ENCODE results near the gene DNAH17.

The DNAH17 gene

DNA sequence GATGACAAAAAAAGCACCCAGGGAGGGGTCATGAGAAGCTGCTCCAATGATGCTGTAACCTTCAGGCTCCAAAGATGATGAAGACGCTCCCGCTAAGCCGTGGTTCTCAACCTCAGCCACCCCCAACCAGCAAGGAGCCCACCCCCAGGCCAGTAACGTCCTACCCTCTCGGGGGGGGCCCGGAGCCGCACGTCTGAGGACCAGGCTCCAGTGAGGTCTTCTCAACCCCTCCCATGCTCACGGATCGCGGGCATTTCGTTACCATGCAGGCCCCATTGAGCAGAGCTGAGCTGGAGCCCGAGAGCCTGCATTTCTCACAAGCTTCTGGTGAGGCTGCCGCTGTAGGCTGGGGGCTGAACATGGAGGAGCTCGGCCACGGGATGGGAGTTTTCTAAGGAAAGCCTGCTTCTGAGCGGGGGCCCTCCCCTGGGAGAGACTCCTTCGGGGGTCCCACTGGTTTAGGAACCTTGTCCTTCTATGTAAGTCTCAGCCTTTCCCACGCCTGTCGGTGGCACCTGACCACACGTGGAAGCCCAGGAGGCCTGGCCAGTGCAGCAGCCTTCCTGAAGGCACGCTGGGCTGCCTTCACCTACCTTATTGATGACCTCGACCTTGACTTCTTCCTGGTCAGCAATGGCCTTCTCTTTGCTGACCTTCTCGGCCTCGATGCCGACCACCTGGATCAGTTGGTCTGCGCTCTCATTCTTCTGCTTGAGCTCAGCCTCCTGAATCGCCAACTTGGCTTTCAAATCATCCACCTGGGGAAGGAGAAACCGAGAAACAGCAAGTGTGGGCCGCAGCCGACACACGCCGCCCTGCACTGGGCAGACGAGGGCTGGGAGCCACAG is 116.0 kb downstream of the DNAH17 start:
- H3K4me3 ChIP-seq (ENCODE audit: low read length in 2 of 2), result no peak overlapping the region

DNA sequence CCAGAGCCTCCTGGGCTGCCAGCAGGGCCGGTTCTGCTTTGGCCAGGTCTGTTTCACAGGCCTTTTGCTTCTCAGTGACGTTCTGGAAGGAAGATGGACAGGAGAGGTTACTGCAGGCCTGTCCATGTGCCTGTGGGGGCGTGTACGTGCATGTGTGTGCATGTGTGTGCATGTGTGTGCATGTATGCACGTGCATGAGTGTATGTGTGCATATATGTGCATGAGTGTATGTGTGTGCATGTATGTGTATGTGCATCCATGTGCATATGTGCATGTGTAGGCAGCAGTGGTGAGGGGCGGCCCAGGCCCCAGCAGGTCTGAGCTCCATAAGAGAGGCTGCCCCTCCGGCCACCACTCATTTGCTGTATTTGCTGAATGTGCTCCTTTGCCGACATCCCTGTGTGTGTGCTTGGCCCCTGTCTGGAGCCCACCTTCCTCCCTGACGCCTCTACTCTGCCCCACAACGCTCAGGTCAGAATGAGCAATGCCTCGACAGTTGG is 117.0 kb downstream of the DNAH17 start:
- Histone ChIP-seq H3K27ac (ENCODE audit: low read length) (no peak overlapping the region), H3K9ac (ENCODE audit: low read length in 2 of 2) (no peak overlapping the region), H3K27me3 (ENCODE audit: control insufficient read depth in 1 of 2, insufficient read depth in 2 of 2, low read length in 2 of 2) (no peaks in the 10 kb centered on the region), H3K4me3 (ENCODE audit: low read length in 2 of 2) (no peak overlapping the region), H3K9me3 (ENCODE audit: control insufficient read depth in 2 of 2, low read length in 2 of 2) (no peaks in the 10 kb centered on the region), H3K36me3 (ENCODE audit: control insufficient read depth in 2 of 2, insufficient read depth in 2 of 2, low read length in 2 of 2) (no peaks in the 10 kb centered on the region), H3K4me1 (ENCODE audit: control insufficient read depth, insufficient read depth, low read length) (no peaks in the 10 kb centered on the region)

More for the DNA sequence above, 116.0 kb downstream of the DNAH17 start:
- H3K9me3 ChIP-seq (ENCODE audit: control insufficient read depth in 2 of 2, low read length in 2 of 2), result no peaks in the 10 kb centered on the region
- no peaks in the 10 kb centered on the region for H3K36me3 ChIP-seq (ENCODE audit: control insufficient read depth in 2 of 2, insufficient read depth in 2 of 2, low read length in 2 of 2)
- H3K4me1 ChIP-seq (ENCODE audit: control insufficient read depth, insufficient read depth, low read length), result no peaks in the 10 kb centered on the region
- H3K27me3 ChIP-seq (ENCODE audit: control insufficient read depth in 1 of 2, insufficient read depth in 2 of 2, low read length in 2 of 2), result no peaks in the 10 kb centered on the region
- H3K27ac ChIP-seq (ENCODE audit: low read length), result no peak overlapping the region
- H3K9ac ChIP-seq (ENCODE audit: low read length in 2 of 2), result no peak overlapping the region

DNA sequence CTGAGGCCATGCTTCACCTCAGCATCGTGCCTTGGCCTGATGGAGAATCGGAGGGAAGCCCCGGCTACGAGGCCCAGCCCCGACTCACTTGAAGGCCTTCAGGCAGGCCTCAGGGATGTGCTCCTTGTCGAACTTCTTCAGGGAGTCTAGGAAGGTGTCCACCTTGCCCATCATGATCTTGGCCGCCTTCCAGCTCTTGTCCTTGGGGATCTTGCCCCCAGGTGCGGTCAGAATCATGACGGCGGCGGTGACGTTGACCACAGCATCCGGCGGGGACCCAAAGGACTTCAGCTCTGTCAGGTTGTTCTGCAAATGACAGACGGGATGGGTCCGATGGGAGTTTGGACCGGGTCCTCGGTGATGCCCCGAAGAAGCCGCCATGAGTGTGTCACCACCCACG is 117.5 kb downstream of the DNAH17 start:
- Histone ChIP-seq H3K4me3 (ENCODE audit: low read length in 2 of 2) (no peak overlapping the region), H3K27me3 (ENCODE audit: control insufficient read depth in 1 of 2, insufficient read depth in 2 of 2, low read length in 2 of 2) (no peaks in the 10 kb centered on the region), H3K27ac (ENCODE audit: low read length) (no peak overlapping the region), H3K9ac (ENCODE audit: low read length in 2 of 2) (no peak overlapping the region), H3K4me1 (ENCODE audit: control insufficient read depth, insufficient read depth, low read length) (no peaks in the 10 kb centered on the region), H3K36me3 (ENCODE audit: control insufficient read depth in 2 of 2, insufficient read depth in 2 of 2, low read length in 2 of 2) (no peaks in the 10 kb centered on the region), H3K9me3 (ENCODE audit: control insufficient read depth in 2 of 2, low read length in 2 of 2) (no peaks in the 10 kb centered on the region)

DNA sequence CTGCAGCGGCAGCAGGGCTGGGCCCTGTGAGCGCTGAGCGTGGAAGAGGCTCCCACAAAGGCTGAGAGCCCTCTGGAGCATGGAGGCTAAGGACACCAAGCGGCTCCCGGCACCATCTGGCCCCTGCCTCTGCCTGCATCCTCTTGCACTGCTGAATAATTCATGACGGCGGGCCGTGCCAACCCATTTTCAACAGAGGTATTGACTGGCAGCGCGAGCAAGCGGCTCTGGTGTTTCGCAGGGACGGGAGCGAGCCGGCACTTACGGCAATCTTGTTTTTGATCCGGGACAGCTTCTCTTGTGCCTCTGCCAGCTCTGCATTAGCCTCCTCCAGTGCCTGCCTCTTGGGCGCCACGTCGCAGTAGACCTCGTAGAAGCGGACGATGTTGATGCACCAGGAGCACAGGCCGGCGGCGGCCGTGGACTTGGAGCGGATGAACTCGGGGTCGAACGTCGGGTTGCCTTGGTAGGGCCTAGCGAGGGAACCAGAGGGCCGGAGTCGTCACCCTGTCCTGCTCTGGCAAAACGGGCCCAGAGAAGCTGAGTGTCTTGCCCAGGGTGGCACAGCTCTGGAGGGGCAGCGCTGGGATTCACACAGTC is 118.4 kb downstream of the DNAH17 start:
- Histone ChIP-seq H3K27me3 (ENCODE audit: control insufficient read depth in 1 of 2, insufficient read depth in 2 of 2, low read length in 2 of 2) (no peaks in the 10 kb centered on the region), H3K36me3 (ENCODE audit: control insufficient read depth in 2 of 2, insufficient read depth in 2 of 2, low read length in 2 of 2) (no peaks in the 10 kb centered on the region), H3K27ac (ENCODE audit: low read length) (no peak overlapping the region), H3K9me3 (ENCODE audit: control insufficient read depth in 2 of 2, low read length in 2 of 2) (no peaks in the 10 kb centered on the region), H3K9ac (ENCODE audit: low read length in 2 of 2) (no peak overlapping the region), H3K4me3 (ENCODE audit: low read length in 2 of 2) (no peak overlapping the region), H3K4me1 (ENCODE audit: control insufficient read depth, insufficient read depth, low read length) (no peaks in the 10 kb centered on the region)

DNA sequence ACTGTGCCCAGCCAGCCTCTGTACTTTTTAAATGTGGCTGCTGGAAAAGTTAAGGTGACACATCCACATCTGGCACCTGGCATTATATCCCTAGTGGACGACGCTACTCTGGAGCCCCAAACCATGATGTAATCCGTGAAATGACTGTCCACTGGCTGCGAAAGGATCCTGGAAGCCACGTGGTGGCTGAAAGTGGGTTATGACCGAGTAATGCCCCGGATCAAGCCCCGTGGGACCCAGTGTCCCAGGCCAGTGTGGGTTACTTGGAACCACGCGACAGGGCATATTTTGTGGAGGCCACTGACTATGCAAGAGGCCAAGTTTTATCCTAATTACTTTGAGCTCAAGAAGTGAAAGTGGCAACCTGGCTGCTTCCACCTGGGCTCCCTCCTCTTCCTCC is 119.1 kb downstream of the DNAH17 start:
- Histone ChIP-seq H3K27me3 (ENCODE audit: control insufficient read depth in 1 of 2, insufficient read depth in 2 of 2, low read length in 2 of 2) (no peaks in the 10 kb centered on the region), H3K4me1 (ENCODE audit: control insufficient read depth, insufficient read depth, low read length) (no peaks in the 10 kb centered on the region), H3K4me3 (ENCODE audit: low read length in 2 of 2) (no peak overlapping the region), H3K27ac (ENCODE audit: low read length) (no peak overlapping the region), H3K36me3 (ENCODE audit: control insufficient read depth in 2 of 2, insufficient read depth in 2 of 2, low read length in 2 of 2) (no peaks in the 10 kb centered on the region), H3K9ac (ENCODE audit: low read length in 2 of 2) (no peak overlapping the region), H3K9me3 (ENCODE audit: control insufficient read depth in 2 of 2, low read length in 2 of 2) (no peaks in the 10 kb centered on the region)

DNA sequence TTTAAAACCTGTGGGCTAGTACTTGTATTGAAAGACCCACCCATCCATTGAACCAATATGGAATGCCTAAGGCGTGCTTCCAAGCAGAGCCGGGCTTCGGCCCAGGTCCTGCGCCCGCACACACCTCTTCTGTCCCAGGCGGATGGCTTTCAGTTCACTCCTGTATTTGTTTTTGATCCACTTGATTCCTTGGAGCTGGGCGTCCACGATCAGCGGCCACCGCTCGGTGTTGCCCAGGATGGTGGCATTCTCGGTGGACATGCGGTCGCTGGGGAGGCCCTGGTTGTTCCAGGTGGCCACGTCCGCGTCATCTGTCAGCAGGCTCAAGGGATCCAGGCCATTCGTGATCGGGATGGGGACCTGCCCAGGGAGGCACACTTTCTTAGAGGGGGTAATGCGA is 122.8 kb downstream of the DNAH17 start:
- no peak overlapping the region for H3K27ac ChIP-seq (ENCODE audit: low read length)
- no peaks in the 10 kb centered on the region for H3K27me3 ChIP-seq (ENCODE audit: control insufficient read depth in 1 of 2, insufficient read depth in 2 of 2, low read length in 2 of 2)
- no peaks in the 10 kb centered on the region for H3K4me1 ChIP-seq (ENCODE audit: control insufficient read depth, insufficient read depth, low read length)
- H3K36me3 ChIP-seq (ENCODE audit: control insufficient read depth in 2 of 2, insufficient read depth in 2 of 2, low read length in 2 of 2), result no peaks in the 10 kb centered on the region
- H3K4me3 ChIP-seq (ENCODE audit: low read length in 2 of 2), result no peak overlapping the region
- H3K9me3 ChIP-seq (ENCODE audit: control insufficient read depth in 2 of 2, low read length in 2 of 2), result no peaks in the 10 kb centered on the region
- no peak overlapping the region for H3K9ac ChIP-seq (ENCODE audit: low read length in 2 of 2)

DNA sequence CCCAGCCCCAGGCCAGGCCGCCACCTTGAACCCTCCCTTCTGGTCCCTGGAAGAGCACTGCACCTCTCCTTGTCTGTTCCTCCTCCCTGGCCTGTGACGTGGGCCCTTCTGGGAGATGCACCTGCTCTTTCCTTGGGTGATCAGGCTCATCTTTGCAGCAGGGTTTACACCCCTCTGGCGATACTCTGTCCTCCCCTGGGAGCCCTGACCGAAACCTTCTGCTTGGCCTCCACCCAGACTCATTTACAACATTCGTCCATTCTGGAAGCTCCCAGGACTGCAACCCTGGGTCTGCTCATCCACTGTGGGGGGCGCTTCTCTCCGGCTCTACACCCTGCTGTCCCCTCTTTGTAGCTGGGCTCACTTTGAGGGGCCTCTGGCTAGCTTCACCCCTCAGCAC is 125.4 kb downstream of the DNAH17 start:
- H3K36me3 ChIP-seq (ENCODE audit: control insufficient read depth in 2 of 2, insufficient read depth in 2 of 2, low read length in 2 of 2), result no peaks in the 10 kb centered on the region
- H3K27me3 ChIP-seq (ENCODE audit: control insufficient read depth in 1 of 2, insufficient read depth in 2 of 2, low read length in 2 of 2), result no peaks in the 10 kb centered on the region
- H3K4me3 ChIP-seq (ENCODE audit: low read length in 2 of 2), result no peak overlapping the region
- H3K9ac ChIP-seq (ENCODE audit: low read length in 2 of 2), result no peak overlapping the region
- no peaks in the 10 kb centered on the region for H3K4me1 ChIP-seq (ENCODE audit: control insufficient read depth, insufficient read depth, low read length)
- no peaks in the 10 kb centered on the region for H3K9me3 ChIP-seq (ENCODE audit: control insufficient read depth in 2 of 2, low read length in 2 of 2)
- H3K27ac ChIP-seq (ENCODE audit: low read length), result no peak overlapping the region

GRCh38 chr17:78450696-78451345 is 126.4 kb downstream of the DNAH17 start:
- no peaks in the 10 kb centered on the region for H3K4me1 ChIP-seq (ENCODE audit: control insufficient read depth, insufficient read depth, low read length)
- no peak overlapping the region for H3K9ac ChIP-seq (ENCODE audit: low read length in 2 of 2)
- no peak overlapping the region for H3K27ac ChIP-seq (ENCODE audit: low read length)
- no peaks in the 10 kb centered on the region for H3K27me3 ChIP-seq (ENCODE audit: control insufficient read depth in 1 of 2, insufficient read depth in 2 of 2, low read length in 2 of 2)
- H3K36me3 ChIP-seq (ENCODE audit: control insufficient read depth in 2 of 2, insufficient read depth in 2 of 2, low read length in 2 of 2), result no peaks in the 10 kb centered on the region
- H3K9me3 ChIP-seq (ENCODE audit: control insufficient read depth in 2 of 2, low read length in 2 of 2), result no peaks in the 10 kb centered on the region
- no peak overlapping the region for H3K4me3 ChIP-seq (ENCODE audit: low read length in 2 of 2)

DNA sequence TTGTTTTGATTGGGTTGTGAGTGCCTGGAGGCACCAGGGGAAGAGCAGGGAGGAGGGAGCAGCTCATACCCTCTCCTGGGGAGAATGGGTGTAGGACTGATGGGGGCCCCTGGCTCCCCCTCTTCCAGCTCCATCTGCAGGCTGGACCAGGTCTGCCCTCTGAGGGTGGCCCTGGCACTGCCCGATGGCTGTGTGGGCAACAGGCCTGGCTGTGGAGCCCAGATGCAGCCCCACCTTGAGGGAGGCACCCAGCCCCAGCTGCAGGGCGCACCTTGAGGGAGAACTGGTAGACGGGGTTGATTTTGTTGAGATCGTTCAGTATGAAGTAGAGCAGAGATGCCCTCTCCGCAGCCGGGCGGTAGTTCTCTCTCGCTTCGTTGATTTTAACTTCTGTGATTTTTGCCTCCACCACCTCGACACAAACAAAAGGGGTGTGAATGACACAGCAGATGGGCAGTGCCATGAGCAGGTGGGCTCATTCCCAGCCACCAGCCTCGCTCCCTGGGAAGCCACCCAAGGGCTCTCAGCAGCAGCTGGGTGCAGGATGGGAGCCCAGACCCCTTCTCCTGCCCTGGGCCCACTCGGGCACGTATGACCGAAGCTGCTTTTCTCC is 127.1 kb downstream of the DNAH17 start:
- no peaks in the 10 kb centered on the region for H3K36me3 ChIP-seq (ENCODE audit: control insufficient read depth in 2 of 2, insufficient read depth in 2 of 2, low read length in 2 of 2)
- H3K4me1 ChIP-seq (ENCODE audit: control insufficient read depth, insufficient read depth, low read length), result no peaks in the 10 kb centered on the region
- H3K27me3 ChIP-seq (ENCODE audit: control insufficient read depth in 1 of 2, insufficient read depth in 2 of 2, low read length in 2 of 2), result peaks cover 0 to 3% of the 10 kb centered on the region in 2 donors
- H3K9ac ChIP-seq (ENCODE audit: low read length in 2 of 2), result no peak overlapping the region
- H3K27ac ChIP-seq (ENCODE audit: low read length), result no peak overlapping the region
- H3K9me3 ChIP-seq (ENCODE audit: control insufficient read depth in 2 of 2, low read length in 2 of 2), result no peaks in the 10 kb centered on the region
- H3K4me3 ChIP-seq (ENCODE audit: low read length in 2 of 2), result no peak overlapping the region

- no peaks in the 10 kb centered on the region for H3K36me3 ChIP-seq (ENCODE audit: control insufficient read depth in 2 of 2, insufficient read depth in 2 of 2, low read length in 2 of 2)
- H3K4me3 ChIP-seq (ENCODE audit: low read length in 2 of 2), result no peak overlapping the region
- no peak overlapping the region for H3K27ac ChIP-seq (ENCODE audit: low read length)
- no peak overlapping the region for H3K9ac ChIP-seq (ENCODE audit: low read length in 2 of 2)
- H3K4me1 ChIP-seq (ENCODE audit: control insufficient read depth, insufficient read depth, low read length), result no peaks in the 10 kb centered on the region
- no peaks in the 10 kb centered on the region for H3K9me3 ChIP-seq (ENCODE audit: control insufficient read depth in 2 of 2, low read length in 2 of 2)
- H3K27me3 ChIP-seq (ENCODE audit: control insufficient read depth in 1 of 2, insufficient read depth in 2 of 2, low read length in 2 of 2), result peaks cover 0 to 3% of the 10 kb centered on the region in 2 donors
These were observed 128.7 kb downstream of the DNAH17 start for GRCh38 chr17:78448356-78448993.

All from stomach smooth muscle (tissue), 2 donors.